Mucosa of descending colon (tissue), 3 donors: ENCODE data around the gene GLS. TPM values are rescaled to one million over a fixed set of nuclear protein-coding genes. Genes with fewer than 3 reads are reported as not detected.
"Not testable (repeated sequence)": the region's sequence is repeated elsewhere in the genome, so short reads cannot be mapped to it uniquely, and the experiment has no call there.

ENCODE experiments used
- ATAC-seq: fragments of 200-7000 bp; cut with Tn5 transposase; one replicate; pipeline ENCODE4 v1.9.1; 2020; ENCODE audit warnings: mild to moderate bottlenecking, moderate library complexity
- DNase-seq, 3 donors: peaks; one replicate each; pipeline ENCODE4 v3.0.0-alpha.2; 2020
- H3K36me3 ChIP-seq: fragments of 200-600 bp; one replicate; pipeline ENCODE4 v1.8.0; 2021; ENCODE audit warnings: low read depth, mild to moderate bottlenecking
- H3K4me1 ChIP-seq: fragments of 200-600 bp; one replicate; pipeline ENCODE4 v1.8.0; 2021; ENCODE audit warnings: low read depth, mild to moderate bottlenecking
- H3K4me3 ChIP-seq: fragments of 200-600 bp; one replicate; pipeline ENCODE4 v1.8.0; 2021; ENCODE audit warnings: mild to moderate bottlenecking
- H3K9me3 ChIP-seq: fragments of 200-600 bp; one replicate; pipeline ENCODE4 v1.8.0; 2021; ENCODE audit warnings: mild to moderate bottlenecking
- intact Hi-C, 2 donors: fragments of 100-400 bp; cut with DNase I in 1 of 2; cut with micrococcal nuclease in 1 of 2; formaldehyde crosslinking; loops; one replicate each; pipeline versions ENCODE4 v1.11.0 to v1.11.1; 2022; cut with DNase I, micrococcal nuclease
- total RNA-seq, 3 donors: library from RNA; stranded (reverse); fragmentation: NEBNext Ultra II Directional in 2 of 3; extraction: Animal tissue kit (Norgen Biotek cat#: 25700) in 2 of 3; gene quantifications; one replicate each; pipeline versions ENCODE4 v1.2.1 to v1.2.4, GENCODE V29; 2021 to 2023
- TF ChIP-seq, protein P1 (sequence below): fragments of 200-600 bp; IDR thresholded peaks from one replicate; pipeline ENCODE4 v1.8.0; 2022; ENCODE audit warnings: antibody characterized with exemption, mild to moderate bottlenecking
- donor health status: DM: no; HTN: no; CAD: no; lungs with moderate emphysema.
- donor health status: DM: no; HTN: no; CAD: no.
- donor health status: DM: no; HTN: yes; CAD: no.

Gene GLS
- total RNA-seq, 3 donors from 2014 or later: 49.8 to 91.9 (median 77.0) TPM

- Histone ChIP-seq H3K4me1 (peaks cover 7% of the 10 kb centered on the region), H3K4me3 (no peak overlapping the region), H3K36me3 (no peaks in the 10 kb centered on the region), H3K9me3 (no peaks in the 10 kb centered on the region)
- no peak for DNase-seq
- ATAC-seq: no peak
- TF ChIP-seq, protein P1, sequence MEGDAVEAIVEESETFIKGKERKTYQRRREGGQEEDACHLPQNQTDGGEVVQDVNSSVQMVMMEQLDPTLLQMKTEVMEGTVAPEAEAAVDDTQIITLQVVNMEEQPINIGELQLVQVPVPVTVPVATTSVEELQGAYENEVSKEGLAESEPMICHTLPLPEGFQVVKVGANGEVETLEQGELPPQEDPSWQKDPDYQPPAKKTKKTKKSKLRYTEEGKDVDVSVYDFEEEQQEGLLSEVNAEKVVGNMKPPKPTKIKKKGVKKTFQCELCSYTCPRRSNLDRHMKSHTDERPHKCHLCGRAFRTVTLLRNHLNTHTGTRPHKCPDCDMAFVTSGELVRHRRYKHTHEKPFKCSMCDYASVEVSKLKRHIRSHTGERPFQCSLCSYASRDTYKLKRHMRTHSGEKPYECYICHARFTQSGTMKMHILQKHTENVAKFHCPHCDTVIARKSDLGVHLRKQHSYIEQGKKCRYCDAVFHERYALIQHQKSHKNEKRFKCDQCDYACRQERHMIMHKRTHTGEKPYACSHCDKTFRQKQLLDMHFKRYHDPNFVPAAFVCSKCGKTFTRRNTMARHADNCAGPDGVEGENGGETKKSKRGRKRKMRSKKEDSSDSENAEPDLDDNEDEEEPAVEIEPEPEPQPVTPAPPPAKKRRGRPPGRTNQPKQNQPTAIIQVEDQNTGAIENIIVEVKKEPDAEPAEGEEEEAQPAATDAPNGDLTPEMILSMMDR: no peak
- intact Hi-C loops: no loop called here
These were observed 30.8 kb upstream of the GLS start for GRCh38 chr2:190849774-190850173.

GRCh38 chr2:190853022-190853421 lies 27.6 kb upstream of the GLS start:
- ATAC-seq, DNase-seq: not testable (repeated sequence)

DNA sequence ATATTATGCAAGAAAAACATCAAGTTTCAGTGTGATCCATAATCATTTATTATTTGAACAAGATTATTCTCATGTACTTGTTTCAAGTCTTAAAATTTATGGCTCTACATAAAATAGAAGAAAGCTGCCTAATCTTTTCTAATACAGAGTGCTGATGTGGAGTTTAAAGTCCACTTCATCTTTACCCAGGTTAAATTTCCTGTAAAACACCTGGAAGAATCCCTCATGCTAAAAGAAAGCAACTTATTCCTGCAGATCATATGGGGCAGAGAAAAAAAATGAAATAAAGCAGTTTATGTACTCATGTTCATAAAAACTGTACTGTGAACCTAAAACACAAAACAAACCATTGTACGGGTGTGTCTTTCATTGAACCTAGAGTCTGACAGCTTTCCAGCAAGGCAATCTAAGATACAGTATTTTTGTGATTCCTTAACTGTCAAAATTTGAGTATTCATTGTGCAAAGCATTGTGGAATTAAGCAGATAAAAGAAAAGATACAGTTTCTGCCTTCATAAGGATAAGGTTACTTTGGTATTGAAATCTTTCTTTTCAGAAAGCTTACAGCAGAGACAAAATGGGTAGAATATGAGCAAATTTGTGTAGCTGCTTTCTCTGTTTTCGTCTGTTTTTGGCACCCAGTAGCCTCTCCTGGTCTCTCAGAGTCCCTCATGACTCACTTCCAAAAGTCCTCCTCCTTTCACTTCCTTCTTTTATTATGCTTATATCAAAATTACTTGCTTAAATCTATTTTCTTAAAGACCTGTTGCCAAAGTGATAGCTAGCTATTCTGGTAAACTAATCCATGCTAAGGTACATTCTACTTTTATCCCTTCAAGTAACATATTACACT lies 26.9 kb upstream of the GLS start:
- Histone ChIP-seq H3K36me3 (no peaks in the 10 kb centered on the region), H3K9me3 (no peaks in the 10 kb centered on the region), H3K4me3 (no peak overlapping the region), H3K4me1 (peaks cover 7% of the 10 kb centered on the region)
- intact Hi-C loops: no loop called here
- TF ChIP-seq, protein P1: no peak
- ATAC-seq (peak; percentile 81), DNase-seq (no peak)

More at GRCh38 chr2:190853022-190853421, 27.6 kb upstream of the GLS start:
- H3K4me1 ChIP-seq, H3K36me3 ChIP-seq, H3K9me3 ChIP-seq, H3K4me3 ChIP-seq, intact Hi-C loops: not testable (repeated sequence)

DNA sequence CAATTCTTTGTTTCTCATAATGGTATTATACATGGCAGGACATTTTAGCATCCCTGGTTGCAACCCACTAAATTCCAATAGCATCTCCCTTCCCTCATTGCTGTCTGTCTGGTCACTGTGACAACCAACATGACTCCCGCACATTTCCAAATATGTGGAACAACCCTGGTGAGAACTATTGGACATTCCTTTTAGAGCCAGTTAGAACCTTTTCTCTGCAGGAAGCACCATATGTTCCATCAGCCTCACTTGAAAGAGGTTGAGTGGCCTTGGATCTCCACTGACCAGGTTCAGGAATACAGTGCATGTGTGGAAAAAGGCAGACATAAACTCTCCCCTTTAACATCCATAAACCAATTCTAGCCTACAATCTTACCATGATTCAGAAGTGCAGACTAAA lies 25.9 kb upstream of the GLS start:
- ATAC-seq: no peak
- Histone ChIP-seq H3K9me3 (no peaks in the 10 kb centered on the region), H3K36me3 (no peaks in the 10 kb centered on the region), H3K4me3 (no peak overlapping the region), H3K4me1 (peaks cover 7% of the 10 kb centered on the region)
- intact Hi-C loops: no loop called here
- no peak for DNase-seq
- TF ChIP-seq, protein P1: no peak

- no peaks in the 10 kb centered on the region for H3K36me3 ChIP-seq
- ATAC-seq (no peak), DNase-seq (no peak)
- H3K4me1 ChIP-seq: peaks cover 7% of the 10 kb centered on the region
- H3K9me3 ChIP-seq: no peaks in the 10 kb centered on the region
- TF ChIP-seq, protein P1: no peak
- H3K4me3 ChIP-seq: no peak overlapping the region
- intact Hi-C loops: no loop called here
These were observed 25.4 kb upstream of the GLS start for GRCh38 chr2:190855245-190855644.

- H3K9me3 ChIP-seq: no peaks in the 10 kb centered on the region
- DNase-seq (no peak), ATAC-seq (no peak)
- peaks cover 7% of the 10 kb centered on the region for H3K4me1 ChIP-seq
- intact Hi-C loops: no loop called here
- no peaks in the 10 kb centered on the region for H3K36me3 ChIP-seq
- TF ChIP-seq, protein P1: no peak
- no peak overlapping the region for H3K4me3 ChIP-seq
These were observed 23.6 kb upstream of the GLS start for GRCh38 chr2:190856985-190857384.
